Skeletal muscle tissue (tissue), 4 donors: ENCODE data around the gene PRKCE. TPM values are rescaled to one million over a fixed set of nuclear protein-coding genes. Genes with fewer than 3 reads are reported as not detected.

ENCODE experiments used
- H3K27ac ChIP-seq: one replicate; pipeline ENCODE4 v1.7.0; 2013; ENCODE audit warnings: mild to moderate bottlenecking, low read depth, low read length, inconsistent platforms
- H3K27me3 ChIP-seq, 3 donors: one replicate each; pipeline ENCODE4 v1.7.0; 2013; ENCODE audit warnings: low read length in 3 of 3; ENCODE audit not compliant: control insufficient read depth in 3 of 3, insufficient read depth in 3 of 3
- H3K36me3 ChIP-seq, 3 donors: one replicate each; pipeline ENCODE4 v1.7.0; 2013; ENCODE audit warnings: low read length in 3 of 3; ENCODE audit not compliant: control insufficient read depth in 3 of 3, insufficient read depth in 3 of 3
- H3K4me1 ChIP-seq, 3 donors: one replicate each; pipeline ENCODE4 v1.7.0; 2013; ENCODE audit warnings: low read length in 3 of 3, mild to moderate bottlenecking in 3 of 3; ENCODE audit not compliant: control insufficient read depth in 3 of 3, insufficient read depth in 3 of 3
- H3K4me3 ChIP-seq, 3 donors: one replicate each; pipeline ENCODE4 v1.7.0; 2013; ENCODE audit warnings: low read length in 3 of 3
- H3K9ac ChIP-seq, 3 donors: one replicate each; pipeline ENCODE4 v1.7.0; 2013; ENCODE audit warnings: low read length in 3 of 3, mild to moderate bottlenecking in 3 of 3, moderate library complexity in 2 of 3, low read depth in 1 of 3
- H3K9me3 ChIP-seq, 3 donors: one replicate each; pipeline ENCODE4 v1.7.0; 2013; ENCODE audit warnings: low read length in 3 of 3; ENCODE audit not compliant: control insufficient read depth in 3 of 3
- total RNA-seq: library from RNA; depleted of rRNA; stranded (reverse); fragments of >200 nt; gene quantifications from one replicate; pipeline ENCODE4 v1.2.3, GENCODE V29; 2014
- donor health status: Osteomylitis.

The PRKCE gene
- total RNA-seq, result 9.4 TPM

- Histone ChIP-seq H3K27ac (peak within 1 kb of the TSS; percentile 98), H3K4me1 (peaks cover 15 to 36% (median 23%) of the 10 kb centered on the region in 3 donors), H3K4me3 (peak within 1 kb of the TSS; percentile 88), H3K9ac (peak within 1 kb of the TSS; percentile 95 to 97 (median 96)), H3K27me3 (no peaks in the 10 kb centered on the region), H3K36me3 (peaks cover 0 to 3% (median 0%) of the 10 kb centered on the region in 3 donors), H3K9me3 (no peaks in the 10 kb centered on the region)
Observed at GRCh38 chr2:45651415-45652089, at the start of gene PRKCE. Gene PRKCE, plus strand, starts transcription at chr2:45651675.

DNA sequence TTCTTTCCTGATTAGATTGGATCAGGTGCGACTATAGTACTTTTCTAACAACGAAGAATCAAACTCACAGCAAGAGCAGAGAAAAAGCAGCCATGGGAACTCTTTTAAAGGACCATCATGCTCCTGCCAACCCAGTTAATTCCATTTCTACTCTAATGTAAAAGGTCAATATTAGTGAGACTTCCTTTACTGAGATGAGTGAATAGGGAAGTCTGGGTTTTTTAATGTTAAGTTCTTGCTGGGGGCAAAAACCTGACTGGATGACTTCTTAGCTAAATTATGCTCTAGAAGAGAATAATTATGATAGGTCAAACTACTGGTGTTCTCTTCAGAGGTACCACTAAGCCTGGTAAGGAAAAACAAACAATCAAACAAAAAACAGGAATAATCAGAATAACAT lies 48.9 kb upstream of the PRKCE start:
- Histone ChIP-seq H3K4me1 (no peaks in the 10 kb centered on the region), H3K27me3 (no peaks in the 10 kb centered on the region), H3K9me3 (no peaks in the 10 kb centered on the region), H3K9ac (no peak overlapping the region), H3K4me3 (no peak overlapping the region), H3K27ac (no peak overlapping the region), H3K36me3 (peaks cover 9 to 33% (median 23%) of the 10 kb centered on the region in 3 donors)

DNA sequence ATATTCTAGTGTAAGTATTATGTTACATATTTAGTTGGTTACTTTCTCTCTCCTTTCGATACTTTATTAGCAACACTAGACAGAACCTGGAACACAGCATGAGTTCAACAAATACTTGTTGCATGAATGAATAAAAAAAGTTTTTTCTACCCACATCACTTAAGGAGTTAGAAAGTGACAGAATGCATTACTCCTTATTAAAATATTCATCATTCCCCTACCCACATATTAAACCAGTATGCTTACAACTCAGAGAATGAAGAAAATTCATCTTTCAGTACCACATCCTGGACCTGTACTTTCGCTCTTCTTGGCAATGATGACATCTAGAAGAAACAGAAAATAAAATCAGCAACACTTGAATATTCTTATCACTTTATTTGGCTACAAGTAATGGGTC lies 46.4 kb upstream of the PRKCE start:
- Histone ChIP-seq H3K4me1 (peaks cover 4 to 8% (median 7%) of the 10 kb centered on the region in 3 donors), H3K27ac (no peak overlapping the region), H3K27me3 (no peaks in the 10 kb centered on the region), H3K9ac (no peak overlapping the region), H3K4me3 (no peak overlapping the region), H3K9me3 (no peaks in the 10 kb centered on the region), H3K36me3 (peaks cover 6 to 22% (median 9%) of the 10 kb centered on the region in 3 donors)

GRCh38 chr2:45606796-45607195 lies 44.7 kb upstream of the PRKCE start:
- Histone ChIP-seq H3K4me1 (peaks cover 10 to 12% (median 12%) of the 10 kb centered on the region in 3 donors), H3K27me3 (no peaks in the 10 kb centered on the region), H3K9me3 (no peaks in the 10 kb centered on the region), H3K9ac (no peak overlapping the region), H3K36me3 (peaks cover 0 to 16% (median 0%) of the 10 kb centered on the region in 3 donors), H3K4me3 (no peak overlapping the region), H3K27ac (no peak overlapping the region)

DNA sequence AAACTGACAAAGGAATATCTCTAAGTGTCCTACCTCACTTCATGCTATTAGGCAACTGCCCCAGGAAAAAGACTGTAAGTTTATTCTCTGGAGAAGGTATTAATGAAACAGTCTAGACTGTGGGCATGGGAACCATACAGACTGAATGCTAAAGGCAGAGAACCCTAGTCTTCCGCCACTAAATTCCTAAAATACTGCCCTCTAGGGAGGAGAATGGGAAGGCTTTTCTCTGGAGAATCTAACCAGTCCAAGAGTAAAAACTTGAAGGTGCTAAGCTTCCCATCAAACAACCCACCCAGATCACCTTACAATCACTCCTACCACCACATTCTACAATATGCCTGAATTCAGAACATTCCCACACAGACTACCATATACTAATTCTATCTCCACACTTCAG lies 43.8 kb upstream of the PRKCE start:
- Histone ChIP-seq H3K4me1 (peaks cover 10 to 12% (median 12%) of the 10 kb centered on the region in 3 donors), H3K4me3 (no peak overlapping the region), H3K9ac (no peak overlapping the region), H3K36me3 (peaks cover 0 to 14% (median 0%) of the 10 kb centered on the region in 3 donors), H3K9me3 (no peaks in the 10 kb centered on the region), H3K27ac (no peak overlapping the region), H3K27me3 (no peaks in the 10 kb centered on the region)

- peak overlapping the region; percentile 71 to 84 (median 77) for H3K9ac ChIP-seq
- H3K36me3 ChIP-seq, result no peaks in the 10 kb centered on the region
- H3K27me3 ChIP-seq, result no peaks in the 10 kb centered on the region
- no peaks in the 10 kb centered on the region for H3K9me3 ChIP-seq
- H3K4me3 ChIP-seq, result peak overlapping the region; percentile 86 to 90 (median 89)
- peaks cover 10 to 12% (median 12%) of the 10 kb centered on the region in 3 donors for H3K4me1 ChIP-seq
- peak overlapping the region; percentile 77 for H3K27ac ChIP-seq
Observed at GRCh38 chr2:45610281-45611019, 41.0 kb upstream of the PRKCE start.

GRCh38 chr2:45611020-45611859 lies 40.2 kb upstream of the PRKCE start, which contains the start of gene SRBD1:
Gene SRBD1, minus strand, starts transcription at chr2:45611267. Its CDS starts 5,826 bp downstream, at chr2:45605441.
- H3K27me3 ChIP-seq, result no peaks in the 10 kb centered on the region

GRCh38 chr2:45612285-45612684 lies 39.2 kb upstream of the PRKCE start:
- H3K27ac ChIP-seq, result peak overlapping the region; percentile 77
- H3K4me3 ChIP-seq, result no peak overlapping the region
- peaks cover 10 to 12% (median 12%) of the 10 kb centered on the region in 3 donors for H3K4me1 ChIP-seq
- no peaks in the 10 kb centered on the region for H3K9me3 ChIP-seq
- H3K27me3 ChIP-seq, result no peaks in the 10 kb centered on the region
- no peaks in the 10 kb centered on the region for H3K36me3 ChIP-seq
- no peak overlapping the region for H3K9ac ChIP-seq

More at GRCh38 chr2:45611020-45611859, 40.2 kb upstream of the PRKCE start, which contains the start of gene SRBD1:
- Histone ChIP-seq H3K36me3 (no peaks in the 10 kb centered on the region), H3K27ac (peak within 1 kb of the TSS; percentile 77), H3K9ac (peak within 1 kb of the TSS; percentile 71 to 84 (median 77)), H3K4me3 (peak within 1 kb of the TSS; percentile 86 to 90 (median 89)), H3K4me1 (peaks cover 10 to 12% (median 12%) of the 10 kb centered on the region in 3 donors), H3K9me3 (no peaks in the 10 kb centered on the region)

DNA sequence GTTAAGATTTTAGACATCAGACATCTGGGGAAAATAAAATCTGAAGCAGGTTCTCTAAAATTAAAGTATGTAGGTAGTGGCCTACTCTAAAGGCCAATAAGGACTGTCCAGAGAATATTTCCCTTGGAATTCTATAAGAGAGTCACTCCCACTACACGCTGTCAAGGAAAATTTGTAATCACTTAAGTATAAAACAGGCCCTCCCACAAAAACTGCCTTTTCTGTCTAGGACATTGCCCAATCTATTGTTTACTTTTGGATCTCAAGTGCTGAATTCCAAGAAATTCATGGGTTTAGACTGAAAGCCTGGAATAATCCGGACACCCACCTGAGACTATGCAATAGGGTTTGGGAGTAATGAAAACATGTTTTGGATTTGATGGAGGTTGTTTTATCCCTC lies 38.7 kb upstream of the PRKCE start:
- Histone ChIP-seq H3K27me3 (no peaks in the 10 kb centered on the region), H3K36me3 (no peaks in the 10 kb centered on the region), H3K9ac (no peak overlapping the region), H3K4me3 (no peak overlapping the region), H3K4me1 (peaks cover 10 to 12% (median 12%) of the 10 kb centered on the region in 3 donors), H3K9me3 (no peaks in the 10 kb centered on the region), H3K27ac (no peak overlapping the region)
